H1 (cell line): ENCODE data around the gene DLST. TPM values are rescaled to one million over a fixed set of nuclear protein-coding genes. Genes with fewer than 3 reads are reported as not detected.

Source experiments
- ATF3 ChIP-seq: IDR thresholded peaks from 2 replicates; pipeline ENCODE4 v1.6.1; 2011; ENCODE audit warnings: low read depth, mild to moderate bottlenecking, low read length; ENCODE audit not compliant: insufficient read depth
- BRCA1 ChIP-seq: IDR thresholded peaks from 2 replicates; pipeline ENCODE4 v1.6.1; 2012; ENCODE audit warnings: low read depth, low read length, improper control_type of control experiment
- CREB1 ChIP-seq: IDR thresholded peaks from 2 replicates; pipeline ENCODE4 v1.6.1; 2012; ENCODE audit warnings: inconsistent platforms
- JUND ChIP-seq: IDR thresholded peaks from 2 replicates; pipeline ENCODE4 v1.6.1; 2011; ENCODE audit warnings: mild to moderate bottlenecking, improper control_type of control experiment, low read length
- SIRT6 ChIP-seq: IDR thresholded peaks from one replicate; pipeline ENCODE4 v1.7.1; 2012; ENCODE audit warnings: low read length, inconsistent platforms
- SIX5 ChIP-seq: IDR thresholded peaks from 2 replicates; pipeline ENCODE4 v1.6.1; 2011; ENCODE audit warnings: mild to moderate bottlenecking, low read depth, low read length
- SRF ChIP-seq: IDR thresholded peaks from 2 replicates; pipeline ENCODE4 v1.6.1; 2011; ENCODE audit warnings: mild to moderate bottlenecking, low read depth, low read length, moderate library complexity
- polyA plus RNA-seq, 7 experiments: library from polyadenylated mRNA; depleted of rRNA in 3 of 7; stranded (reverse) in 5 of 7; unstranded in 2 of 7; fragments of >200 nt in 5 of 7; fragments of 200-250 nt in 2 of 7; gene quantifications; 1 replicate in 5 of 7; 2 replicates in 1 of 7; 4 replicates in 1 of 7; pipeline versions ENCODE4 v1.2.1 to v1.2.3, GENCODE V29; 2011 to 2013; ENCODE audit warnings: missing spikeins in 2 of 7, mixed read lengths in 2 of 7
- total RNA-seq: library from RNA; stranded (reverse); fragmentation: NEBNext Ultra II Directional; extraction: Animal tissue kit (Norgen Biotek cat#: 25700); gene quantifications from 2 replicates; pipeline ENCODE4 v1.2.1, GENCODE V29; 2021
- TF ChIP-seq, protein P1 (sequence below): fragments of 300-600 bp; sonication (generic); IDR thresholded peaks from 2 replicates; pipeline ENCODE4 v1.7.1; 2012; ENCODE audit warnings: low read length, moderate library complexity, mild to moderate bottlenecking, inconsistent platforms; ENCODE audit not compliant: insufficient replicate concordance

Gene DLST
- total and polyA plus RNA-seq, 2 of the 8 experiments (the other 6 are each of a cell fraction or from before 2014, with no cell fraction given) = 96.5 to 117 TPM

GRCh38 chr14:74871819-74872218 lies 9.9 kb upstream of the DLST start (continued):
- TF ChIP-seq, protein P1, sequence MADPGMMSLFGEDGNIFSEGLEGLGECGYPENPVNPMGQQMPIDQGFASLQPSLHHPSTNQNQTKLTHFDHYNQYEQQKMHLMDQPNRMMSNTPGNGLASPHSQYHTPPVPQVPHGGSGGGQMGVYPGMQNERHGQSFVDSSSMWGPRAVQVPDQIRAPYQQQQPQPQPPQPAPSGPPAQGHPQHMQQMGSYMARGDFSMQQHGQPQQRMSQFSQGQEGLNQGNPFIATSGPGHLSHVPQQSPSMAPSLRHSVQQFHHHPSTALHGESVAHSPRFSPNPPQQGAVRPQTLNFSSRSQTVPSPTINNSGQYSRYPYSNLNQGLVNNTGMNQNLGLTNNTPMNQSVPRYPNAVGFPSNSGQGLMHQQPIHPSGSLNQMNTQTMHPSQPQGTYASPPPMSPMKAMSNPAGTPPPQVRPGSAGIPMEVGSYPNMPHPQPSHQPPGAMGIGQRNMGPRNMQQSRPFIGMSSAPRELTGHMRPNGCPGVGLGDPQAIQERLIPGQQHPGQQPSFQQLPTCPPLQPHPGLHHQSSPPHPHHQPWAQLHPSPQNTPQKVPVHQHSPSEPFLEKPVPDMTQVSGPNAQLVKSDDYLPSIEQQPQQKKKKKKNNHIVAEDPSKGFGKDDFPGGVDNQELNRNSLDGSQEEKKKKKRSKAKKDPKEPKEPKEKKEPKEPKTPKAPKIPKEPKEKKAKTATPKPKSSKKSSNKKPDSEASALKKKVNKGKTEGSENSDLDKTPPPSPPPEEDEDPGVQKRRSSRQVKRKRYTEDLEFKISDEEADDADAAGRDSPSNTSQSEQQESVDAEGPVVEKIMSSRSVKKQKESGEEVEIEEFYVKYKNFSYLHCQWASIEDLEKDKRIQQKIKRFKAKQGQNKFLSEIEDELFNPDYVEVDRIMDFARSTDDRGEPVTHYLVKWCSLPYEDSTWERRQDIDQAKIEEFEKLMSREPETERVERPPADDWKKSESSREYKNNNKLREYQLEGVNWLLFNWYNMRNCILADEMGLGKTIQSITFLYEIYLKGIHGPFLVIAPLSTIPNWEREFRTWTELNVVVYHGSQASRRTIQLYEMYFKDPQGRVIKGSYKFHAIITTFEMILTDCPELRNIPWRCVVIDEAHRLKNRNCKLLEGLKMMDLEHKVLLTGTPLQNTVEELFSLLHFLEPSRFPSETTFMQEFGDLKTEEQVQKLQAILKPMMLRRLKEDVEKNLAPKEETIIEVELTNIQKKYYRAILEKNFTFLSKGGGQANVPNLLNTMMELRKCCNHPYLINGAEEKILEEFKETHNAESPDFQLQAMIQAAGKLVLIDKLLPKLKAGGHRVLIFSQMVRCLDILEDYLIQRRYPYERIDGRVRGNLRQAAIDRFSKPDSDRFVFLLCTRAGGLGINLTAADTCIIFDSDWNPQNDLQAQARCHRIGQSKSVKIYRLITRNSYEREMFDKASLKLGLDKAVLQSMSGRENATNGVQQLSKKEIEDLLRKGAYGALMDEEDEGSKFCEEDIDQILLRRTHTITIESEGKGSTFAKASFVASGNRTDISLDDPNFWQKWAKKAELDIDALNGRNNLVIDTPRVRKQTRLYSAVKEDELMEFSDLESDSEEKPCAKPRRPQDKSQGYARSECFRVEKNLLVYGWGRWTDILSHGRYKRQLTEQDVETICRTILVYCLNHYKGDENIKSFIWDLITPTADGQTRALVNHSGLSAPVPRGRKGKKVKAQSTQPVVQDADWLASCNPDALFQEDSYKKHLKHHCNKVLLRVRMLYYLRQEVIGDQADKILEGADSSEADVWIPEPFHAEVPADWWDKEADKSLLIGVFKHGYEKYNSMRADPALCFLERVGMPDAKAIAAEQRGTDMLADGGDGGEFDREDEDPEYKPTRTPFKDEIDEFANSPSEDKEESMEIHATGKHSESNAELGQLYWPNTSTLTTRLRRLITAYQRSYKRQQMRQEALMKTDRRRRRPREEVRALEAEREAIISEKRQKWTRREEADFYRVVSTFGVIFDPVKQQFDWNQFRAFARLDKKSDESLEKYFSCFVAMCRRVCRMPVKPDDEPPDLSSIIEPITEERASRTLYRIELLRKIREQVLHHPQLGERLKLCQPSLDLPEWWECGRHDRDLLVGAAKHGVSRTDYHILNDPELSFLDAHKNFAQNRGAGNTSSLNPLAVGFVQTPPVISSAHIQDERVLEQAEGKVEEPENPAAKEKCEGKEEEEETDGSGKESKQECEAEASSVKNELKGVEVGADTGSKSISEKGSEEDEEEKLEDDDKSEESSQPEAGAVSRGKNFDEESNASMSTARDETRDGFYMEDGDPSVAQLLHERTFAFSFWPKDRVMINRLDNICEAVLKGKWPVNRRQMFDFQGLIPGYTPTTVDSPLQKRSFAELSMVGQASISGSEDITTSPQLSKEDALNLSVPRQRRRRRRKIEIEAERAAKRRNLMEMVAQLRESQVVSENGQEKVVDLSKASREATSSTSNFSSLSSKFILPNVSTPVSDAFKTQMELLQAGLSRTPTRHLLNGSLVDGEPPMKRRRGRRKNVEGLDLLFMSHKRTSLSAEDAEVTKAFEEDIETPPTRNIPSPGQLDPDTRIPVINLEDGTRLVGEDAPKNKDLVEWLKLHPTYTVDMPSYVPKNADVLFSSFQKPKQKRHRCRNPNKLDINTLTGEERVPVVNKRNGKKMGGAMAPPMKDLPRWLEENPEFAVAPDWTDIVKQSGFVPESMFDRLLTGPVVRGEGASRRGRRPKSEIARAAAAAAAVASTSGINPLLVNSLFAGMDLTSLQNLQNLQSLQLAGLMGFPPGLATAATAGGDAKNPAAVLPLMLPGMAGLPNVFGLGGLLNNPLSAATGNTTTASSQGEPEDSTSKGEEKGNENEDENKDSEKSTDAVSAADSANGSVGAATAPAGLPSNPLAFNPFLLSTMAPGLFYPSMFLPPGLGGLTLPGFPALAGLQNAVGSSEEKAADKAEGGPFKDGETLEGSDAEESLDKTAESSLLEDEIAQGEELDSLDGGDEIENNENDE = no peak
- no peak for TF ChIP-seq BRCA1
- no peak for TF ChIP-seq JUND
- no peak for TF ChIP-seq CREB1
- TF ChIP-seq SRF = no peak
- TF ChIP-seq SIRT6 = no peak
- TF ChIP-seq ATF3 = no peak
- TF ChIP-seq SIX5 = no peak
- TF ChIP-seq, all 59 proteins: peak for 0
